ENCODE measurements around the gene RNH1.

RNH1 gene

GRCh38 chr11:459511-460220 lies 47.4 kb downstream of the RNH1 start:
- H3K4me3 ChIP-seq (ENCODE audit: low read depth, low read length): no peak overlapping the region
- H3K36me3 ChIP-seq (replicated peaks): peaks cover 12% of the 10 kb centered on the region
- no peak for DNase-seq
- no peaks in the 10 kb centered on the region for H3K27me3 ChIP-seq (replicated peaks)
- no peak for TF ChIP-seq CTCF (IDR thresholded peaks at IDR 0.05; ENCODE audit: low read depth, low read length, missing control alignments)
- in situ Hi-C loops (cut with HindIII; ENCODE audit: low pct_ligation_motif_present, low sequenced_read_pairs): no loop called here
- no peak overlapping the region for H3K27ac ChIP-seq

GRCh38 chr11:457111-457760 lies 49.8 kb downstream of the RNH1 start:
- no peak overlapping the region for H3K27ac ChIP-seq
- no peaks in the 10 kb centered on the region for H3K27me3 ChIP-seq (replicated peaks)
- no peak for TF ChIP-seq CTCF (IDR thresholded peaks at IDR 0.05; ENCODE audit: low read depth, low read length, missing control alignments)
- in situ Hi-C loops (cut with HindIII; ENCODE audit: low pct_ligation_motif_present, low sequenced_read_pairs): no loop called here
- peaks cover 18% of the 10 kb centered on the region for H3K36me3 ChIP-seq (replicated peaks)
- no peak for DNase-seq
- no peak overlapping the region for H3K4me3 ChIP-seq (ENCODE audit: low read depth, low read length)

- no peak for TF ChIP-seq CTCF (IDR thresholded peaks at IDR 0.05; ENCODE audit: low read depth, low read length, missing control alignments)
- Histone ChIP-seq H3K27ac (no peak overlapping the region), H3K36me3 (replicated peaks) (peaks cover 16% of the 10 kb centered on the region), H3K27me3 (replicated peaks) (no peaks in the 10 kb centered on the region), H3K4me3 (ENCODE audit: low read depth, low read length) (no peak overlapping the region)
- in situ Hi-C loops (cut with HindIII; ENCODE audit: low pct_ligation_motif_present, low sequenced_read_pairs): no loop called here
- no peak for DNase-seq
Measured at GRCh38 chr11:456533-456932, 50.5 kb downstream of the RNH1 start.

- Histone ChIP-seq H3K4me3 (ENCODE audit: low read depth, low read length) (no peak overlapping the region), H3K27me3 (replicated peaks) (no peaks in the 10 kb centered on the region), H3K36me3 (replicated peaks) (peaks cover 12% of the 10 kb centered on the region), H3K27ac (no peak overlapping the region)
- in situ Hi-C loops (cut with HindIII; ENCODE audit: low pct_ligation_motif_present, low sequenced_read_pairs): no loop called here
- DNase-seq: no peak
- TF ChIP-seq CTCF (IDR thresholded peaks at IDR 0.05; ENCODE audit: low read depth, low read length, missing control alignments): no peak
Measured at GRCh38 chr11:455566-456147, 51.4 kb downstream of the RNH1 start.

GRCh38 chr11:454801-455565 lies 52.1 kb downstream of the RNH1 start:
- H3K36me3 ChIP-seq (replicated peaks): peaks cover 6% of the 10 kb centered on the region
- no peak overlapping the region for H3K27ac ChIP-seq
- in situ Hi-C loops (cut with HindIII; ENCODE audit: low pct_ligation_motif_present, low sequenced_read_pairs): no loop called here
- no peak for TF ChIP-seq CTCF (IDR thresholded peaks at IDR 0.05; ENCODE audit: low read depth, low read length, missing control alignments)
- DNase-seq: no peak
- no peaks in the 10 kb centered on the region for H3K27me3 ChIP-seq (replicated peaks)
- no peak overlapping the region for H3K4me3 ChIP-seq (ENCODE audit: low read depth, low read length)

Data from brain microvascular endothelial cell (primary cell).